Endometrium (tissue), 2 donors: Measurements from ENCODE around the gene MLLT3.

Experiments
- FAIRE-seq: peaks from 2 replicates; lab custom pipeline; 2012; peaks lifted over from hg19 to GRCh38; lab: Jason Lieb, UNC
- donor health status: control.
- donor health status: control.

Gene MLLT3

DNA sequence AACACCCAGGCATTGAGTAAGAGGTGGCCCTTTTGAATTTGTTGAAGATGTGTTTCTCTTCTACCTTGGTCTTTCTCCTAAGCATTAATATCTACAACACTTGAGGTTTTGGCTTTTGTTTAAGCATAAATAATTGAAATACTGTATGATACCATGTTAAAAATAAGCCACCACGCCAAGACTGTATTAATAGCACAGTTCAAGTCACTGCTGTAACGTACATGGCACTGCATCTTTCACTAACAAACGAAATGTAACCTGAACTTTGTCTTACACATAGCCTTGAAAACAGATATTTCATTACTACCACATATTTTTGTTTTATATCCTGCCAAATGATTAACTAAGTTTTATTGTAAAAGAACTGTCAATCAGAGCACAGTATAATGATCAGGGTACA, 112.8 kb downstream of the MLLT3 start:
- FAIRE-seq: no peak

DNA sequence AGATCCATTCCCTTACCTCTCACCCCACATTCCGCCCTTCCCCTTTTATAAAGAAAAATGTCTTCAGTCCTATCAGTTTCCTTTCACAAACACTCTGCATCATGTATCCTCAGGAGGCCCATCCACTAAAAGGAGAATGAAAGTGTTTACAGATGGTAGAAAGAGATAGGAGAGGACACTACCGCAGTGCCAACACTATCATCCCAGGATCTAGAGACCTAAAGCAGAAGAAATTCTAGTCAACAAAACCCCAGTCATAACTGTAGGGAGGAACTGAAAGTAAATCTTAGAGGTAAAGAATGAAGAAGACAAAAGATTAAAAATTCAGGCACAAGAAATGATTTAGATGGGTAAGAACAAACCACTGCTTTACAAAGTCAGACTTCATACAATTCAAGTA, 114.1 kb downstream of the MLLT3 start:
- peak; percentile 55 for FAIRE-seq

DNA sequence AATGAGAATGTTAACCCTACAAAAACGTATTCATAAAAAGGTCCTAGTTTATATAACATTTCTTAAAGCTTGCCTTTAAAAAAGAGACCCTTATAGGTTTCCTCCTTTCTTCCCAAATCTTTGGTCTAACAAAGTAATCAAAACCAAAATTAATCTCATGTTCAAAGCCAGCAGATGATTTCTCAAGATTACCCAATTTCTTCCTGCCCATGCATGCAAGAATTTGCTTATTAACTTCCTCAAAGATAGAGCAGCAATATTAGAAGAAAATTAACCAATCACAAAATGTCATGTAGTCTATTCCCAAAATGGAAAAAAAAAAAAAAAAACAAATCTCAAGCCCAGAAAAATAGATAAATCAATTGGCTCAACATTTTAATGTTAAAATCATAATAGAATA, 114.9 kb downstream of the MLLT3 start:
- FAIRE-seq: peak; percentile 74

DNA sequence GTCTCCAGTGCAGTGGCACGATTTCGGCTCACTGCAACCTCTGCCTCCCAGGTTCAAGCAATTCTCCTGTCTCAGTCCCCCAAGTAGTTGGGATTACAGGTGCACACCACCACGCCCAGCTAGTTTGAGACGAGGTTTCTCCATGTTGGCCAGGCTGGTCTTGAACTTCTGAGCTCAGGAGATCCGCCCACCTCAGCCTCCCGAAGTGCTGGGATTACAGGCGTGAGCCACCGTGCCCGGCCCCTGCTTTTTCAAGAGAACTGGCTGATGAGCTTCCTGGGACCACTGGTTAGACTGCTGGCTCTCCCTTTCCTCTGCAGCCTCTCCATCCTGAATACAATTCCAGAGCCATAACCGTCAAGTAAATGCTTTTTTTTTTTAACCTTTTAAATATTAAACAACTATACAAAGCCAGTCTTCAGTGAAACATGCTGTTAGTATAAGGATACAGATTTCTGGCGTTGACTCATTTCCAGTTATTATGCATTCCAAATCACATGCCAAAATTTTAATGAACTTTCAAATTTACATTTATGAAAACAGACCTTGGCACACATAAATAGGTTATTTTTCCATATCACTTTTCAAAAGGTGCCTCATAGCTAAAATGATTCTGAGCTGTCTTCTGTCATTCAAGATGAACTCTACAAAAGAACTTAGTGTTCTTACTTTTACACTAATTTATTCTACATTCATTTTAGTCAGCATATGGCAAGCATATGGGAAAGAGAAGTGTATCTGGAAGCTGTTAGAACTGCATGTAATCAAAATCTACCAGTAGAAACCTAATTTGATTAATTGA, 116.0 kb downstream of the MLLT3 start:
- no peak for FAIRE-seq

DNA sequence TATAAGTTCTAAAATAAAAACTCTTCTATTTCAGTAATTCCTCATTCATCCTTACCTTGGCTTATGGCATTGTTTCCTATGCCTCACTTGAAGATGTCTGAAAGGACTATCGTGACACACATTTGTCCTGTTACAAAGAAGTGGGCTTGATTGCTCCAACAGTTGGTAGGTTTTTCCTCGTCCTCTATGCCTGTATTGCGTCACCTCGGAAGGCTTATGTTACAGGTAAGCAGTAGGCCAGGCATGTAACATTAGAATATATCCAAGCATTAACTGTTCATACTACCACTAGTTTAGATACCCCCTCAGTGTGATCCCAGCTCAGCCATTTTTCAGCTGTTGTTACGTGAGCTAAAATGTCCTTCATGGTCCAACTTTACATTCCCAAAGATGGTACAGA, 116.7 kb downstream of the MLLT3 start:
- FAIRE-seq: no peak

DNA sequence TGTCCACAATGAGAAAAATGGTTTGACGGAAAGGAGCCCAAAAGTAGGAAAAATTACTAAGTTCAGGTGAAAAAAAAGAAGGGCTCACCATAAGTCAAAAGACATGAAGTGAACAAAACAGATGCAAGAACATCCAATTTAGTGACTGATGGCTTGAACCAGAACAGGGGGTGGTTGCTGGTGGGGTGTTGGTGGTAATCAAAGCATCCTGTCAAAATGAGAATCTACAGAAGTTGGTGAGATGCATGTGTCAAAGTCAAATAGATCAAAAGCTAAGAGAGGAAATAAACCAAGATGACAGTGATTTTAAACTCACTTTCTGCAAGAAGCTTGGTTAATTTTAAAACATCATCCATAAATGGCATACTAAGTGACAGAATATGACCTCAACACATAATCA, 117.4 kb downstream of the MLLT3 start:
- FAIRE-seq: no peak

DNA sequence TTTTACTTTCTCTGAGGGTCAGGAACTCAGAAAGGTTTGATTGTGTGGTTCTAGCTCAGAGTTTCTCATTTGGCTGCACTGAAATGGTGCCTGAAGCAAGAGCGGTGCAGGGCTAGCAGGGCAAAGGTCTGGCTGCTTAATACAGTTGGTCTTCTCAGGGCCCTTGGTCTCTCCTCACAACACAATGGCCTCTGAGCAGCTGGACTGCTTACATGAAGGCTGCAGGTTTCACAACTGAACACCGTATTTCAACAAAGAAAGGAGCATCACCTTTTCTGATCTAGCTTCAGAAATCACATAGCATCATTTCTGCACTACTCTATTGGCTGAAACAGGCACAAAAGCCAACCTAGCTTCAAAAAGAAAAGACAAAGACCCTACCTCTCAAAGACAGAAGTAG, 122.2 kb downstream of the MLLT3 start:
- no peak for FAIRE-seq

DNA sequence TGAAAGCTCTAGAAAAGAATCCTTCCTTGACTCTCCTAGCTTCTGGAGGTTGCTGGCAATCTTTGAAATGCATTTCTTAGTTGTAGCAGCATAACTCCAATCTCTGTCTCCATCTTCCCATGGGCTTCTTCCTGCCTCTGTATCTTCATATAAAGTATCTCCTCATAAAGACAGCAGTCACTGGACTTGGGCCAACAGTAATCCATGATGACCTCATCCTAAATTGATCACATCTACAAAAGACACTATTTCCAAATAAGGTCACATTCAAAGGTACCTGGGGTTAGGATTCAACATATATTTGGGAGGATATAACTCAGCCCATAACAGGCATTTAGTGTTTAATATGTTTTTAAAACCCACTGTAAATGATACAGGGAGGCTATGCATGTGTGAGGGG, 123.3 kb downstream of the MLLT3 start:
- FAIRE-seq: no peak

DNA sequence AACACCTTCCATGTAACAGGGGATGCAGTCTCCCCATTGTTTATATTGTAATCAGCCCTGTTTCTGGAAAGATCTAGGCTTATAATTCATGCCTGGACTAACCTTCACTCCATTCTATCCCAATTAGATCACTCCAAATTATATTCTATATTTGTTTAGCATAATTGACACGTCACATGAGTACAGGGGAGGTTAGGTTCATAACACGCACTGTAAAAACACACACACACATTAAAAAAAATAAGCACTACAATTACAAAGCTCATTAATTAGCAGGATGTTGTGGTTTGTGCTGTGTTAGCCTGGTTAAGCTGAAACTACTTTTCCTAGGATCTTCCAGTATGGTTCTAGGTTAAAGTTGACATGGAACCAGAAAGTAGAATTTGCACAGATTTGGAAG, 126.0 kb downstream of the MLLT3 start:
- FAIRE-seq: no peak

DNA sequence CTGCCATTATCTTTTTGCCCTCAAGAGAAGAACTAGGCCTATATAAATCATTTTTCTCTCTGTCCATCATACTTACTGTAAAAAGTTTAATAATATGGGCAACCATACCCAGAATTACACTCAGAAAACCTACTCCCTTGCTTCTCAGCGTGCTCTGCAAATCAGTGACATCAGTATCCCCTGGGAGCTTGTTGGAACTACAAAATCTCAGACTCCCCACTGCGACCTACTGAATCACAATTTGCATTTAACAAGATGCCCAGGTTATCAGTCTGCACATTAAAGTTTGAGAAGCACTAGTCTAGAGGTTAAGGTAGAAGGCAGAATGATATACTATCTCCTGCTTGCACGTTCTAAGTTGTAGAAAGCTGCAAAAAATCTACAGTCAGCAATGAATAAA, 127.2 kb downstream of the MLLT3 start:
- no peak for FAIRE-seq

DNA sequence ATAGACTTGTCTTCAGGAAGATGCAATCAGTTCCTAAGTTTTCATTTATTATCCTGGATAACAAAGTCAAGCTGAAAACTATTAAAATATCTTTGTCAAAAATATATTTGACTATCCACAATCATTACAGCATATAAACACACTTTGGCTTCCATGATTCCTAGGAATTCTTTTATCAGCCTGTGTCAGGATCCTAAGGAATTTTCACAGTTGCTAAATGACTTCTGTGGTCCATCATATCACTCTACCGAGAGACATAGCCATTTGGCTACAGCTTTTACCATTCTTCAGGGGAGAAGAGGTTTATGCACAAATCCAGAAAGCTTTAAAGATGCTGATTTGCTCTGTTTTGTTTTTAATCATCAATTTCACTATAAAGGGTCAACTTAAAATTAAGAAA, 128.3 kb downstream of the MLLT3 start:
- no peak for FAIRE-seq

DNA sequence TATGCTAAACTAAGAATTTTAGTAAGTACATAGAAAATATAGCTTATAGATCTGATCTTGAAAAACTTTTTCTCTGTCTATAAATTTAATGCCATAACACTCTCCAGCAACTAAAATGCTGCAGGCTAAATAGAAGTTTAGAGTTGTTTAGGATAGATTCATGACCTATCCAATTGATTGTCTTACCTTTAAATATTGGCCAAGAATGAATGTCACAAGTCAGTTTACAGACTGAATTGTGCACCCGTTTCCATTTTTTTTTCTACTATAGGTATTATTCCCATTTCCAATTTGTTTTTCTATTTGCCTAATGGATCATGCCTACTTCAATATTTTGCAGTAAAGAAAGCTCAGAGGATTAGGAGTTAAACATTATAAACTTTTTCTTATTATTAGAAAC, 129.5 kb downstream of the MLLT3 start:
- FAIRE-seq: no peak

DNA sequence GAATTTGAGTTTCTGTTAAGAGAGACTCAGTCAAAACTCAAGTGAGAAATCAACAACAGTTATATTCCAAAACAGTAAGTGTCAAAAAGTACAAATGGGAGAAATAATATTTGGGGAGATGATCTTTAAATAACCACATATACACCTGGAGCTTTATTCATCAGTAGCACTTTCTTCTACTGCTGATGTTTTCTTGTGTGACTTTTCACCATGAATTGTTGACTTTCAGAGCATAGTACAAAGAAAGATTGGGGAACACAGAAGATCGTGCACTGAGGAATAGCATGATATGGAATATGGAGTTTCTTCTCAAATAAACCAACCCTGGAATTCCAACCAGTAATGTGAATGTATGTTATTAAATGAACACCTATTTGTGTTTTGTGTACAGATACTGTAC, 130.7 kb downstream of the MLLT3 start:
- FAIRE-seq: no peak

DNA sequence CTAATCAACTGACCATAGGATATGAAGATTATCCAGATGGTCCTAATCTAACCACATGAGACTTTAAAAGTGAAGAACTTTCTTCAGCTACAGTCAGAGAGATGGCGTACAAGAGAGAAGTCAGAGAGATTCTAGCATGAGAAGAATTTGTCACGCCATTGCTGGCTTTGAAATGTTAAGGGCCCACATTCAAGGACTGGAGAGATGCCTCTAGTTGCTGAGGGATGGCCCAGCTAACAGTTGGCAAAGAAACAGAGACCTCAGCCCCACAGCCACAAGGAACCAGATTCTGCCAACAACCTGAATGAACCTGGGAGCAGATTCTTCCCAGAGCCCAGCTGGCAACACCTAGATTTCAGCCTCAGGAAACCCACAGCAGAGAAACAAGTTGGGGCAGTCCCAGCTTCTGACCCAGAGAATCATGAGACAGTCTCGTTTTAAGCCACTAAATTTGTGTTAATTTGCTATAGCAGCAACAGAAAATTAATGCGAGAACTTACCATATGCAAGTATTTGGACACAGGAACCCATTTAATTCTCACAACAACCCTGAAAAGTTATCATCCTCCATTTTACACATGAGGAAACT, 132.0 kb downstream of the MLLT3 start:
- FAIRE-seq: no peak

DNA sequence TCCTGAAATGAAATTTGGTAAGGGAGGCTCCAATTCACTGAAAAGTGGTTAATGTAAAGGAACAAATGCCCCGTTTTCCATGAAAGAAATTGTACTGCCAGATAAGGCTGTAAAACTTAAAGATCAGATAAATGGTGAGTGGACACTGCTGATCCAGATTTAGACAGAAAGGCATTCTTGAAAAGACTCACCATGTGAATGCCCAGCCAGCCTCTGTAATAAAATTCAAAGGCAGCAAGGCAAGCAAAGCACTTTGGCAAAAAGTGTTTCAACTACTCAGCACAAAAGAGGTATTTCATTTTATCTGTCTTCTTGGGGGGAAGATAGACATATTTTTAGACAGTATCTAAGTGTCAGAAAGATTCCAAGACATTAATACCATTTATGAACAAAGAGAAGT, 133.6 kb downstream of the MLLT3 start:
- FAIRE-seq: no peak

DNA sequence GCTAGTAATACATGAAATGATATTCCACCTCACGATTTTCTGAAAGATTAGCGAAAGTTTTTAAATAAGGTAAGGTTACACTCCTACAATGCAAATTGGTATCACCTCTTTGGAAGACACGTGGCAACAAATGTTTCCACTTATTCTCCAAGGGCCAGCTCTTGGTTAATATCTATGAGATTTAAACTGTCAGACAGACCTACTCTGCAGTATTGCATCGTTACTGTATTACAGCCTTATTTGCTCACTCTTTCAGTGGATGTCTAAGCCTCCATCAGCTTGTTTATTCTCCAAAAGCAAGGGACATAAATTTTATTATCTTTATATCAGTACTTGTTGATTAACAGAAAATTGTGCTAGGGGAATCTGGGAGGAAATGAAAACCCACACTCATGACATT, 135.7 kb downstream of the MLLT3 start:
- no peak for FAIRE-seq

DNA sequence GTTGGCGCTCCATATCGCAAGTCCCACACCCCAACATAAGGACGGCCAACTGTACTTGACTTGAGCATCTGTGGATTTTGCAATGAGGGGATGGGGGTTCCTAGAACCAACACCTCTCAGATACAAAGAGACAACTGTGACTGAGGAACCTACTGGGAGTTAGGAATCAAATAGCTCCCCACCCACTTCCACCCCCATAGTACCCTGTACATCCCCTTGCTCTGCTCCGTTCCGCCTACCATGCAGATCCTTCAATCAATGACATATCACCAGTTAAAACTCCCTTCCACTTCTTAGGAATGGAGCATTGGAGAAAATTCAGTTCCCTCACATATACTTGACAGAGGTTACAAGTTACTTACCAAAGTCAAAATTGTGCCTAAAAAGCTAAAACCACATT, 140.9 kb downstream of the MLLT3 start:
- no peak for FAIRE-seq

DNA sequence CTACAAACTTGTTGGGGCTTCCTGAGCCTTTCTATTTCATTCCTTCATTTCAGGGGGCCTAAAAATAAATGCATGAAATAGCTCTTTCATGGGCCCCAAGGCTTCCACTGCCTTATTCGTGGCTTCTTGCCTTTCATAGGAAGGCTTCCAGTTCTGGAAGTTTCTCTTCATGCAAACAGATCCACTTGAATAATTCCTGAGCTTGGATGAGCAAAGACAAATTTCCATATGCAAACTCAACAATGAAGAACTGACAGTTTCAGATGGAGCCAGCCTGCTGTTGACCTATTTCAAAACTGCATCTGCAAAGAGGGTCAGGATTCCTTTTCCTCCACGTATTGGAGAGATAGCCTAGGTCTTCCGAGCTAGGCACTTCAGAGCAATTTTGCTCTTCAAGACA, 142.1 kb downstream of the MLLT3 start:
- FAIRE-seq: no peak

DNA sequence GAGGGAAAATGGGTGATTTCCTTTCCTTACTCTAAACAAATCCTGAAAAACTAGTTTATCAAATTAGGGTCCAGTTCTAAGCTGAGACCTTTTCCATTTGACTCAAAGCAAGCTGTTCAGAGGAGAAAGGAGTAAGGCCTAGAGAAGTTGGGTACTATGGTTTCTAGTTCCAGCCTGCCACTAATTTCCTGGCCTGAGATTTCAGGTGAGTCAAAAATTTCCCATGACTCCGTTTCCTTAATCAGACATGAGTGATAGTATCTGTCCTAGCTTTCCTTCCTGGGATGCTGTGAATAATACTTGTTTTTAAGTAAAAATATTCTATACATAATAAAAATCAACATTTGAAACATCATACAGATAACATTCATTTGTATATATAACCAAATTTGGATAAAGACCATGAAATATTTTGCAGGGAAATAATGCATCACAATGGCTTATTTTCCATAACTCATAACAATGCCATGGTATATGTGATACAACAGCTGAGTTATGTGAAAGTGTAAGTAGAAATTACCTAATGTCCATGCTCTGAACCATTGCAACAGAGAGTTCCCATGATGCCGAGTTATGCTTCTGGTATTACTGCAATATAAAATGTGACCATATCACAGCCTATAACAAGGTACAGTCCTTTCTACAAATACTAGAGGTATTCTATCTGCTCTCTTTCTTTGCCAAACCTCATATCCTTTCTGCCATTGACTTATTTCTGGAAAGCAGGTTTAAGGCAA, 142.7 kb downstream of the MLLT3 start:
- FAIRE-seq: no peak

DNA sequence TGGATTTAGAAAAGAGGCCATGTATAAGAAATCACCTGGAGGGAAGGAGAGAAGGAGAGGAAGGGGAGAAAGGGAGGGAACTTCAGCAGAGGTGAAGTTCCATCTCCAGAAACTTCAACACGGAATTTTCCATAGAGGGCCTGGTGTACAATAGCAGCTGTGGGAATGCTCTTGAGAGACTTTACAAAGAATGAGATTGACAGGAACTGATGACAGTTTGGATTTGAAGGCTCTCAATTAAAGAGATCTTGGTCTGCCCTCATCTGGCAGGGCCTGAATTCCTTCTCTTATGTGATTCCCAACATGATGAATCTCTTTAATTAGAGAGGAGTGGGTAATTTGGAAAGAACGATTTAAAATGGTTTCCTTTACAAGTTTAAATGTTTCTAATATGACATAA, 143.5 kb downstream of the MLLT3 start:
- no peak for FAIRE-seq

DNA sequence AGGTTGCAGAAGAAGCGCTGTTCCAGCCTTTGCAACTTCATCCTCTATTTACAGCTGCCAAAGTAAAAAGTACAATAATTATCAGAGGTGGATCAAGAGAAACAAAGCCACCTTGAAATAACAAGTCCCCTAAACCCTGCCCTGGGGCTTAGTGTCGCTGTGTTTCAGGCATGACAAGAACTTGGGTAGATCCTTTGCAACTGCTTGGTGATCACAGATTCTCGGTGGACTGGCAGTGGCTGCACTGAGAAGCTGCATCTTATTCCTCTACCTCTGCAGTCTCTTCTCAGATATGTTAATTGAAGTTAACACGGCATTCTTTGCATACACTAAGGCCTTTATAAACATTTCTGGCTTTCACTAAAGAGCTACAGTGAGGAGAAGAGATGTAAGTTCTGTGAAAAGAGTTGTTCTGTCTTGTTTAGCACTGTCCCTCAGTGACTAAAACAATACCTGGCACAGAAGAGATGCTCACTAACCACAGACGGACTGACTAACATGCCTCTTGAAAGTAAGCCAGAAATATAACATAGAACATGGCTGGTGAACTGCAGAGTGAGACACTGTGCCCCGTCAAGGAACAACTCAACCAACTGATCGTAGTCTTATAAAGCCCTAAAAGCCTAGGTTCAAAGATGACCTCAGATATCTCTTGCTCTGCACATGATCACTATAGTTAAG, 144.2 kb downstream of the MLLT3 start:
- FAIRE-seq: no peak

DNA sequence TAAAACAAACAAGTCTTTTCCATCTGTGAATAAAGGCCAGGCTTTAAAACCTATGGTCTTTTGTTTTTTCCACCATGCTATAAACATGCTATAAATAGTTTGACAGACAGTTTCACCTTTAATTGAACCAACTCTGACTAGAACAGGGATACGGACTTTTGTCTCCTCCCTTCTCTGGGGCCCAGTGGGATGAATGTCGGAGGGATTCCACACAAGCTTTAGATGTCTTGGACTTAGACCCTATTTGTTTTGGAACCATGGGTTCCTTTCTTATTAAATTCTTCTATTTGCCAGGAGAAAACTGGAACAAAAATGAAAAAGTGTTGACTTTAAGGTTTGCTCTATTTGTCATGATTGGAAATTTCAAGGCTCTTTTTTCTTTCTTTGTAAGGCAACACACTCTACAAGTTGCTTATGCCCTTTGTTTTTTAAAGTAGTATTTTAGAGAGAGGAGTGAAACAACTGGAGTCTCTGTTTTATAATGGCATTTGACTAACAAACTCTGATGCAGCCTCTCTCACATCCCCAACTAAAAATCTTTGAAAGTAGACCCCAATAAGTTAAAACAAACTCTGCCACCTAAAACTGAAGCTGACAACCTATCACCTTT, 145.3 kb downstream of the MLLT3 start:
- FAIRE-seq: no peak

DNA sequence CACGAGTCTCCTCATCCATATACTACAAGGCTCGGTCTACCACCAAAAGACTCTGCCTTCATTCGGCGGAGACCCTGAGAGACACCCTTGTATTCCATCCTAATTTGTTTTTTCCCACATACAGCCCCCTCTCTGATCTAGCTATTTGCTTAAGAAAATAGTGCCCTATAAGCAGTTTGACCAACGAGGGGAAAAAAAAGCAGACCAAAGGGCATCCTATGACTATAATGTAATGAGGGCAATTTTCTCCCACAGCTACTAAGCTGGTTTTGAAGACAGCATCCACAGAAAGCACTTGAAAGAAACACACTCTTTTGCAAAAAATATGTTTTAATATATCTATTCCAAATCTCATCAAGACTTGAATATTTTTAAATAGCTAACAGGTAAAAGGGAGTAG, 147.8 kb downstream of the MLLT3 start:
- FAIRE-seq: no peak
